ENCODE data around the gene SCUBE1.

DNA sequence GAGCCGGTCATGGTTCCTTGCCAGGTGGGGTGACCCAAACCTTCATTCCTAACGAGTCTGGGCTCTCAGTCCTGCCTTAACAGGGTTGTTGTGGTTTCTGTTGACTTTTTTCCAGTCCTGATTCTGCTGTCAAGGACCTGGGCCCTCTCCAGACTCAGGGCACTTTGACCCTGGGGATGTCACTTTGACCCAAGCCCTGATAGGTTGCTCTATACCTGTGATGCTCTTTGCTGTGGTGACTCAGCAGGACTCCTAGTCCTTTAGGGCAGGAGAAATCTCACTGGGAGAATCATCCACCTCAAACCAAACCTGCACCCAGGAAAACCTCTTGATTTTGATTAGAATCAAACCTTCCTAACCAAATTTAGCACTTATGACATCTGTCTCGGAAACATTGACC lies 48.1 kb upstream of the SCUBE1 start:
- TF ChIP-seq, protein P1, sequence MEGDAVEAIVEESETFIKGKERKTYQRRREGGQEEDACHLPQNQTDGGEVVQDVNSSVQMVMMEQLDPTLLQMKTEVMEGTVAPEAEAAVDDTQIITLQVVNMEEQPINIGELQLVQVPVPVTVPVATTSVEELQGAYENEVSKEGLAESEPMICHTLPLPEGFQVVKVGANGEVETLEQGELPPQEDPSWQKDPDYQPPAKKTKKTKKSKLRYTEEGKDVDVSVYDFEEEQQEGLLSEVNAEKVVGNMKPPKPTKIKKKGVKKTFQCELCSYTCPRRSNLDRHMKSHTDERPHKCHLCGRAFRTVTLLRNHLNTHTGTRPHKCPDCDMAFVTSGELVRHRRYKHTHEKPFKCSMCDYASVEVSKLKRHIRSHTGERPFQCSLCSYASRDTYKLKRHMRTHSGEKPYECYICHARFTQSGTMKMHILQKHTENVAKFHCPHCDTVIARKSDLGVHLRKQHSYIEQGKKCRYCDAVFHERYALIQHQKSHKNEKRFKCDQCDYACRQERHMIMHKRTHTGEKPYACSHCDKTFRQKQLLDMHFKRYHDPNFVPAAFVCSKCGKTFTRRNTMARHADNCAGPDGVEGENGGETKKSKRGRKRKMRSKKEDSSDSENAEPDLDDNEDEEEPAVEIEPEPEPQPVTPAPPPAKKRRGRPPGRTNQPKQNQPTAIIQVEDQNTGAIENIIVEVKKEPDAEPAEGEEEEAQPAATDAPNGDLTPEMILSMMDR (conservative IDR thresholded peaks at IDR 0.05; ENCODE audit: low read length), result no peak
- TF ChIP-seq EZH2phosphoT487 (IDR thresholded peaks at IDR 0.05; ENCODE audit: borderline replicate concordance, low read depth, low read length), result no peak
